HEK293 (cell line): ENCODE data around the gene NOS1.

Source experiments
- IKZF3 ChIP-seq: fragments of 450-650 bp; IDR thresholded peaks from 2 replicates; pipeline ENCODE4 v1.5.0; 2018; ENCODE audit warnings: missing biosample characterization, mild to moderate bottlenecking, missing genetic modification characterization, moderate library complexity
- ZBTB7A ChIP-seq: fragments of 450-650 bp; formaldehyde crosslinking; IDR thresholded peaks from 2 replicates; pipeline ENCODE4 v1.5.1; 2016; ENCODE audit warnings: low read depth, missing biosample characterization, missing genetic modification characterization
- ZBTB8A ChIP-seq: fragments of 450-650 bp; formaldehyde crosslinking; IDR thresholded peaks from 2 replicates; pipeline ENCODE4 v1.5.1; 2016; ENCODE audit warnings: missing biosample characterization, missing genetic modification characterization
- ZNF211 ChIP-seq: fragments of 450-650 bp; formaldehyde crosslinking; IDR thresholded peaks from 2 replicates; pipeline ENCODE4 v1.5.1; 2016; ENCODE audit warnings: low read depth, missing biosample characterization, missing genetic modification characterization
- ZNF239 ChIP-seq: fragments of 450-650 bp; formaldehyde crosslinking; IDR thresholded peaks from 2 replicates; pipeline ENCODE4 v1.5.1; 2016; ENCODE audit warnings: missing biosample characterization, missing genetic modification characterization
- ZNF324 ChIP-seq: fragments of 450-650 bp; formaldehyde crosslinking; IDR thresholded peaks from 2 replicates; pipeline ENCODE4 v1.5.1; 2016; ENCODE audit warnings: missing biosample characterization, missing genetic modification characterization
- ZNF660 ChIP-seq: fragments of 450-650 bp; IDR thresholded peaks from 2 replicates; pipeline ENCODE4 v1.5.1; 2018; ENCODE audit warnings: missing biosample characterization, mild to moderate bottlenecking, missing genetic modification characterization
- ZNF670 ChIP-seq: fragments of 450-650 bp; formaldehyde crosslinking; IDR thresholded peaks from 2 replicates; pipeline ENCODE4 v1.5.1; 2016; ENCODE audit warnings: missing biosample characterization, missing genetic modification characterization, low read depth
- TF ChIP-seq, protein P1 (sequence below): fragments of 450-650 bp; formaldehyde crosslinking; IDR thresholded peaks from 2 replicates; pipeline ENCODE4 v1.5.1; 2016; ENCODE audit warnings: missing biosample characterization, missing genetic modification characterization
- TF ChIP-seq, protein P2 (sequence below): fragments of 450-650 bp; formaldehyde crosslinking; IDR thresholded peaks from 2 replicates; pipeline ENCODE4 v1.5.1; 2016; ENCODE audit warnings: missing biosample characterization, missing genetic modification characterization
- TF ChIP-seq, protein P3 (sequence below): sonication (generic); formaldehyde crosslinking; IDR thresholded peaks from 2 replicates; pipeline ENCODE4 v1.8.1; 2022; ENCODE audit warnings: mild to moderate bottlenecking, moderate library complexity, missing genetic modification reagents

DNA sequence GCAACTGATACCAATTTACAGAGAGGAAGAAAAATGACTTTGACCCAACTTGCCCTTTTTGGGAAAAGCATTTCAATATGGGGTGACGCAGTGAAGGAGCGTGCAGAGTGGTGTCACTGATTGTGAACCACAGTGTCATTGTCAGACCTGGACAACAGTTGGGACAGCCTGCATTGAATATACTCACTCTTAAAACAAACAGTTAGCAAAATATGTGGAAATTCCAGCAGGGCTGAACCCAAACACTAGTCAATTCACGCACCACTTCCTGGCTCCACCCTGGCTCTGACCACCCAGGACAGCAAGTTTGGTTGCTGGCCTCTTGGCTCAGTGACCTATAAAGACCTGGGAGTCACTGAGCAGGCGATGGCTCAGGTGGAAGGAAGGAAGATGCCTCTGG, 61.3 kb downstream of the NOS1 start:
- TF ChIP-seq ZNF660 (tag by site-specific recombination) (no peak), ZNF324 (tag by site-specific recombination) (no peak), IKZF3 (no peak), ZNF670 (tag by site-specific recombination) (no peak), ZNF211 (tag by site-specific recombination) (no peak), ZBTB7A (tag by site-specific recombination) (no peak), ZBTB8A (tag by site-specific recombination) (no peak), ZNF239 (tag by site-specific recombination) (no peak)
- TF ChIP-seq, protein P1, sequence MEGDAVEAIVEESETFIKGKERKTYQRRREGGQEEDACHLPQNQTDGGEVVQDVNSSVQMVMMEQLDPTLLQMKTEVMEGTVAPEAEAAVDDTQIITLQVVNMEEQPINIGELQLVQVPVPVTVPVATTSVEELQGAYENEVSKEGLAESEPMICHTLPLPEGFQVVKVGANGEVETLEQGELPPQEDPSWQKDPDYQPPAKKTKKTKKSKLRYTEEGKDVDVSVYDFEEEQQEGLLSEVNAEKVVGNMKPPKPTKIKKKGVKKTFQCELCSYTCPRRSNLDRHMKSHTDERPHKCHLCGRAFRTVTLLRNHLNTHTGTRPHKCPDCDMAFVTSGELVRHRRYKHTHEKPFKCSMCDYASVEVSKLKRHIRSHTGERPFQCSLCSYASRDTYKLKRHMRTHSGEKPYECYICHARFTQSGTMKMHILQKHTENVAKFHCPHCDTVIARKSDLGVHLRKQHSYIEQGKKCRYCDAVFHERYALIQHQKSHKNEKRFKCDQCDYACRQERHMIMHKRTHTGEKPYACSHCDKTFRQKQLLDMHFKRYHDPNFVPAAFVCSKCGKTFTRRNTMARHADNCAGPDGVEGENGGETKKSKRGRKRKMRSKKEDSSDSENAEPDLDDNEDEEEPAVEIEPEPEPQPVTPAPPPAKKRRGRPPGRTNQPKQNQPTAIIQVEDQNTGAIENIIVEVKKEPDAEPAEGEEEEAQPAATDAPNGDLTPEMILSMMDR (tag by site-specific recombination) = no peak
- TF ChIP-seq, protein P2, sequence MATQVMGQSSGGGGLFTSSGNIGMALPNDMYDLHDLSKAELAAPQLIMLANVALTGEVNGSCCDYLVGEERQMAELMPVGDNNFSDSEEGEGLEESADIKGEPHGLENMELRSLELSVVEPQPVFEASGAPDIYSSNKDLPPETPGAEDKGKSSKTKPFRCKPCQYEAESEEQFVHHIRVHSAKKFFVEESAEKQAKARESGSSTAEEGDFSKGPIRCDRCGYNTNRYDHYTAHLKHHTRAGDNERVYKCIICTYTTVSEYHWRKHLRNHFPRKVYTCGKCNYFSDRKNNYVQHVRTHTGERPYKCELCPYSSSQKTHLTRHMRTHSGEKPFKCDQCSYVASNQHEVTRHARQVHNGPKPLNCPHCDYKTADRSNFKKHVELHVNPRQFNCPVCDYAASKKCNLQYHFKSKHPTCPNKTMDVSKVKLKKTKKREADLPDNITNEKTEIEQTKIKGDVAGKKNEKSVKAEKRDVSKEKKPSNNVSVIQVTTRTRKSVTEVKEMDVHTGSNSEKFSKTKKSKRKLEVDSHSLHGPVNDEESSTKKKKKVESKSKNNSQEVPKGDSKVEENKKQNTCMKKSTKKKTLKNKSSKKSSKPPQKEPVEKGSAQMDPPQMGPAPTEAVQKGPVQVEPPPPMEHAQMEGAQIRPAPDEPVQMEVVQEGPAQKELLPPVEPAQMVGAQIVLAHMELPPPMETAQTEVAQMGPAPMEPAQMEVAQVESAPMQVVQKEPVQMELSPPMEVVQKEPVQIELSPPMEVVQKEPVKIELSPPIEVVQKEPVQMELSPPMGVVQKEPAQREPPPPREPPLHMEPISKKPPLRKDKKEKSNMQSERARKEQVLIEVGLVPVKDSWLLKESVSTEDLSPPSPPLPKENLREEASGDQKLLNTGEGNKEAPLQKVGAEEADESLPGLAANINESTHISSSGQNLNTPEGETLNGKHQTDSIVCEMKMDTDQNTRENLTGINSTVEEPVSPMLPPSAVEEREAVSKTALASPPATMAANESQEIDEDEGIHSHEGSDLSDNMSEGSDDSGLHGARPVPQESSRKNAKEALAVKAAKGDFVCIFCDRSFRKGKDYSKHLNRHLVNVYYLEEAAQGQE (tag by site-specific recombination) = no peak
- TF ChIP-seq, protein P3, sequence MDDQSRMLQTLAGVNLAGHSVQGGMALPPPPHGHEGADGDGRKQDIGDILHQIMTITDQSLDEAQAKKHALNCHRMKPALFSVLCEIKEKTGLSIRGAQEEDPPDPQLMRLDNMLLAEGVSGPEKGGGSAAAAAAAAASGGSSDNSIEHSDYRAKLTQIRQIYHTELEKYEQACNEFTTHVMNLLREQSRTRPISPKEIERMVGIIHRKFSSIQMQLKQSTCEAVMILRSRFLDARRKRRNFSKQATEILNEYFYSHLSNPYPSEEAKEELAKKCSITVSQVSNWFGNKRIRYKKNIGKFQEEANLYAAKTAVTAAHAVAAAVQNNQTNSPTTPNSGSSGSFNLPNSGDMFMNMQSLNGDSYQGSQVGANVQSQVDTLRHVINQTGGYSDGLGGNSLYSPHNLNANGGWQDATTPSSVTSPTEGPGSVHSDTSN (CRISPR knock-in tag) = no peak
